ENCODE results near the gene EXOC2.

- TF ChIP-seq CTCF (IDR thresholded peaks at IDR 0.05; ENCODE audit: low read depth, low read length) (no peak), POLR2A (IDR thresholded peaks at IDR 0.05; ENCODE audit: extremely low read depth, insufficient read length) (no peak), MYC (IDR thresholded peaks at IDR 0.05; ENCODE audit: low read depth, low read length) (no peak), MAX (IDR thresholded peaks at IDR 0.05; ENCODE audit: low read depth, low read length) (no peak)
Observed at GRCh38 chr6:443621-444159, 249.2 kb downstream of the EXOC2 start.
